ENCODE measurements around the gene ADK. TPM values are rescaled to one million over a fixed set of nuclear protein-coding genes. Genes with fewer than 3 reads are reported as not detected.

Gene ADK
- total and polyA plus RNA-seq, 2 experiments from 2014 or later = 46.7 to 53.7 TPM

- WGBS (ENCODE audit: low lambda C conversion rate, missing lambda C conversion rate) = 92% methylated on average over 3 of the region's 3 CpGs
- H3K79me2 ChIP-seq = peaks cover 9% of the 10 kb centered on the region
- H3K9me3 ChIP-seq (ENCODE audit: low read depth) = no peaks in the 10 kb centered on the region
- H3K4me2 ChIP-seq = no peak overlapping the region
- H3K9me2 ChIP-seq (replicated peaks; ENCODE audit: insufficient read depth) = no peaks in the 10 kb centered on the region
- no peak overlapping the region for H2AFZ ChIP-seq
- H3K4me3 ChIP-seq = no peak overlapping the region
- TF ChIP-seq EZH2 (IDR thresholded peaks at IDR 0.05; ENCODE audit: borderline replicate concordance) = no peak
- H3K27ac ChIP-seq = no peak overlapping the region
- H4K20me1 ChIP-seq (ENCODE audit: insufficient read depth, poor library complexity, severe bottlenecking) = no peaks in the 10 kb centered on the region
- no peak for DNase-seq (ENCODE audit: low spot score)
- no peaks in the 10 kb centered on the region for H3K4me1 ChIP-seq (ENCODE audit: insufficient read depth)
- no peaks in the 10 kb centered on the region for H3K27me3 ChIP-seq
- H3K36me3 ChIP-seq (replicated peaks; ENCODE audit: insufficient read depth, low read depth) = no peaks in the 10 kb centered on the region
Measured at GRCh38 chr10:74305730-74306129, 154.7 kb downstream of the ADK start.

- no peaks in the 10 kb centered on the region for H3K4me1 ChIP-seq (ENCODE audit: insufficient read depth)
- no peak for TF ChIP-seq EZH2 (IDR thresholded peaks at IDR 0.05; ENCODE audit: borderline replicate concordance)
- no peak for TF ChIP-seq EZH2phosphoT487 (IDR thresholded peaks at IDR 0.05; ENCODE audit: low read depth, severe bottlenecking, unreplicated experiment)
- TF ChIP-seq CTCF (IDR thresholded peaks at IDR 0.05; ENCODE audit: poor library complexity) = no peak
- H3K27me3 ChIP-seq = no peaks in the 10 kb centered on the region
- no peak overlapping the region for H3K27ac ChIP-seq
- no peaks in the 10 kb centered on the region for H3K36me3 ChIP-seq (replicated peaks; ENCODE audit: insufficient read depth, low read depth)
- H3K9me2 ChIP-seq (replicated peaks; ENCODE audit: insufficient read depth) = no peaks in the 10 kb centered on the region
- H2AFZ ChIP-seq = no peak overlapping the region
- no peaks in the 10 kb centered on the region for H4K20me1 ChIP-seq (ENCODE audit: insufficient read depth, poor library complexity, severe bottlenecking)
- no peaks in the 10 kb centered on the region for H3K9me3 ChIP-seq (ENCODE audit: low read depth)
- H3K79me2 ChIP-seq = peaks cover 9% of the 10 kb centered on the region
- no peak overlapping the region for H3K4me3 ChIP-seq
- DNase-seq (ENCODE audit: low spot score) = no peak
- no peak overlapping the region for H3K4me2 ChIP-seq
- 53% methylated on average over 3 of the region's 3 CpGs for WGBS (ENCODE audit: low lambda C conversion rate, missing lambda C conversion rate)
Measured at GRCh38 chr10:74306227-74306982, 155.4 kb downstream of the ADK start.

- no peak for DNase-seq (ENCODE audit: low spot score)
- 94% methylated on average over 3 of the region's 3 CpGs for WGBS (ENCODE audit: low lambda C conversion rate, missing lambda C conversion rate)
- Histone ChIP-seq H4K20me1 (ENCODE audit: insufficient read depth, poor library complexity, severe bottlenecking) (no peaks in the 10 kb centered on the region), H3K4me3 (no peak overlapping the region), H3K9me2 (replicated peaks; ENCODE audit: insufficient read depth) (no peaks in the 10 kb centered on the region), H3K27ac (no peak overlapping the region), H3K79me2 (peaks cover 9% of the 10 kb centered on the region), H2AFZ (no peak overlapping the region), H3K9me3 (ENCODE audit: low read depth) (no peaks in the 10 kb centered on the region), H3K36me3 (replicated peaks; ENCODE audit: insufficient read depth, low read depth) (no peaks in the 10 kb centered on the region), H3K4me2 (no peak overlapping the region), H3K4me1 (ENCODE audit: insufficient read depth) (no peaks in the 10 kb centered on the region), H3K27me3 (no peaks in the 10 kb centered on the region)
- no peak for TF ChIP-seq CTCF (IDR thresholded peaks at IDR 0.05; ENCODE audit: poor library complexity)
- no peak for TF ChIP-seq EZH2phosphoT487 (IDR thresholded peaks at IDR 0.05; ENCODE audit: low read depth, severe bottlenecking, unreplicated experiment)
- TF ChIP-seq EZH2 (IDR thresholded peaks at IDR 0.05; ENCODE audit: borderline replicate concordance) = no peak
Measured at GRCh38 chr10:74307061-74307651, 156.1 kb downstream of the ADK start.

- no peaks in the 10 kb centered on the region for H3K27me3 ChIP-seq
- no peak for DNase-seq (ENCODE audit: low spot score)
- H3K36me3 ChIP-seq (replicated peaks; ENCODE audit: insufficient read depth, low read depth) = no peaks in the 10 kb centered on the region
- WGBS (ENCODE audit: low lambda C conversion rate, missing lambda C conversion rate) = 76% methylated on average over 2 of the region's 2 CpGs
- no peak overlapping the region for H3K27ac ChIP-seq
- no peak for TF ChIP-seq CTCF (IDR thresholded peaks at IDR 0.05; ENCODE audit: poor library complexity)
- no peak for TF ChIP-seq EZH2phosphoT487 (IDR thresholded peaks at IDR 0.05; ENCODE audit: low read depth, severe bottlenecking, unreplicated experiment)
- TF ChIP-seq EZH2 (IDR thresholded peaks at IDR 0.05; ENCODE audit: borderline replicate concordance) = no peak
- H3K4me1 ChIP-seq (ENCODE audit: insufficient read depth) = no peaks in the 10 kb centered on the region
- no peaks in the 10 kb centered on the region for H3K9me3 ChIP-seq (ENCODE audit: low read depth)
- peaks cover 9% of the 10 kb centered on the region for H3K79me2 ChIP-seq
- H3K4me3 ChIP-seq = no peak overlapping the region
- no peak overlapping the region for H2AFZ ChIP-seq
- H3K4me2 ChIP-seq = no peak overlapping the region
- no peaks in the 10 kb centered on the region for H4K20me1 ChIP-seq (ENCODE audit: insufficient read depth, poor library complexity, severe bottlenecking)
- no peaks in the 10 kb centered on the region for H3K9me2 ChIP-seq (replicated peaks; ENCODE audit: insufficient read depth)
Measured at GRCh38 chr10:74310652-74311257, 159.7 kb downstream of the ADK start.
